GM20000 (cell line): ENCODE measurements around the gene MAP3K9.

Experiments
- DNase-seq: peaks from one replicate; pipeline ENCODE4 v3.0.0; 2012; ENCODE audit warnings: low spot score
- CTCF ChIP-seq: IDR thresholded peaks from 2 replicates; pipeline ENCODE4 v1.5.1; 2012; ENCODE audit warnings: mild to moderate bottlenecking, control low read depth; ENCODE audit errors: extremely low read depth, missing control alignments

The MAP3K9 gene

GRCh38 chr14:70699646-70700045, 109.7 kb downstream of the MAP3K9 start:
- no peak for DNase-seq
- no peak for TF ChIP-seq CTCF

GRCh38 chr14:70698288-70698687, 111.0 kb downstream of the MAP3K9 start:
- TF ChIP-seq CTCF, result no peak
- no peak for DNase-seq

GRCh38 chr14:70697701-70698100, 111.6 kb downstream of the MAP3K9 start:
- no peak for TF ChIP-seq CTCF
- no peak for DNase-seq

GRCh38 chr14:70696026-70696425, 113.3 kb downstream of the MAP3K9 start:
- DNase-seq, result no peak
- TF ChIP-seq CTCF, result no peak

- no peak for TF ChIP-seq CTCF
Observed at GRCh38 chr14:70692210-70692609, 117.1 kb downstream of the MAP3K9 start.

GRCh38 chr14:70685474-70686197, 123.7 kb downstream of the MAP3K9 start:
- no peak for TF ChIP-seq CTCF
- DNase-seq, result no peak

More at GRCh38 chr14:70692210-70692609, 117.1 kb downstream of the MAP3K9 start:
- DNase-seq, result no peak

- no peak for TF ChIP-seq CTCF
Observed at GRCh38 chr14:70683983-70684382, 125.3 kb downstream of the MAP3K9 start.

More at GRCh38 chr14:70683983-70684382, 125.3 kb downstream of the MAP3K9 start:
- DNase-seq, result no peak
